Testis (tissue), 2 donors: ENCODE measurements around the gene GALNT7.

Source experiments
- CTCF ChIP-seq, 3 experiments: fragments of 450-650 bp in 2 of 3; fragments of 200-600 bp in 1 of 3; sonication (generic) in 1 of 3; IDR thresholded peaks; one replicate each; pipeline ENCODE4 v1.5.1; 2016 to 2019; ENCODE audit warnings: antibody characterized with exemption in 3 of 3, mild to moderate bottlenecking in 2 of 3, moderate library complexity in 1 of 3
- POLR2A ChIP-seq: fragments of 450-650 bp; IDR thresholded peaks from one replicate; pipeline ENCODE4 v1.6.1; 2017; ENCODE audit warnings: antibody characterized with exemption, mild to moderate bottlenecking, moderate library complexity

GRCh38 chr4:173325007-173325736, 156.6 kb downstream of the GALNT7 start:
- no peak for TF ChIP-seq CTCF (IDR thresholded peaks at IDR 0.05)
- TF ChIP-seq POLR2A = no peak
